ENCODE results near the gene LIMA1. TPM values are rescaled to one million over a fixed set of nuclear protein-coding genes. Genes with fewer than 3 reads are reported as not detected.
A peak's percentile ranks its signal among the peaks of the same experiment; 100 is the strongest.
"Not testable (repeated sequence)": the region's sequence is repeated elsewhere in the genome, so short reads cannot be mapped to it uniquely, and the experiment has no call there.

The LIMA1 gene
- total RNA-seq, 4 donors from 2014 or later = 23.9 to 62.7 (median 37.2) TPM

GRCh38 chr12:50297027-50297426, 13.7 kb upstream of the LIMA1 start:
- no peaks in the 10 kb centered on the region for H3K27me3 ChIP-seq
- DNase-seq (ENCODE audit: extremely low spot score) = no peak
- H3K36me3 ChIP-seq = peaks cover 0 to 9% (median 1%) of the 10 kb centered on the region in 4 donors
- 35% methylated on average over 3 of the region's 3 CpGs for WGBS
- no peaks in the 10 kb centered on the region for H3K9me3 ChIP-seq
- TF ChIP-seq POLR2AphosphoS5 (IDR thresholded peaks at IDR 0.05) (no peak), POLR2A (IDR thresholded peaks at IDR 0.05; ENCODE audit: low read depth) (no peak), CTCF (IDR thresholded peaks at IDR 0.05) (no peak), EP300 (IDR thresholded peaks at IDR 0.05) (no peak)
- peaks cover 0 to 6% (median 5%) of the 10 kb centered on the region in 4 donors for H3K4me1 ChIP-seq
- intact Hi-C loops (cut with DNase I) = no loop called here
- H3K4me3 ChIP-seq = no peak overlapping the region
- H3K27ac ChIP-seq (replicated peaks in 1 of 4) = peak overlapping the region in 2 of 4 donors; percentile 11 to 17

- H3K4me3 ChIP-seq = no peak overlapping the region
- no peaks in the 10 kb centered on the region for H3K27me3 ChIP-seq
- peaks cover 0 to 9% (median 1%) of the 10 kb centered on the region in 4 donors for H3K36me3 ChIP-seq
- H3K4me1 ChIP-seq = peaks cover 0 to 6% (median 5%) of the 10 kb centered on the region in 4 donors
- DNase-seq (ENCODE audit: extremely low spot score) = peak; percentile 42
- no peaks in the 10 kb centered on the region for H3K9me3 ChIP-seq
- WGBS = 82% methylated on average over 6 of the region's 6 CpGs
- TF ChIP-seq POLR2A (IDR thresholded peaks at IDR 0.05; ENCODE audit: low read depth) = no peak
- no peak for TF ChIP-seq CTCF (IDR thresholded peaks at IDR 0.05)
- no peak for TF ChIP-seq POLR2AphosphoS5 (IDR thresholded peaks at IDR 0.05)
- no peak for TF ChIP-seq EP300 (IDR thresholded peaks at IDR 0.05)
- H3K27ac ChIP-seq (replicated peaks in 1 of 4) = peak overlapping the region in 1 of 4 donors; percentile 24
- intact Hi-C loops (cut with DNase I) = no loop called here
Measured at GRCh38 chr12:50296554-50296953, 13.2 kb upstream of the LIMA1 start.

GRCh38 chr12:50291377-50291776, 8.1 kb upstream of the LIMA1 start:
- Histone ChIP-seq H3K9me3 (no peaks in the 10 kb centered on the region), H3K36me3 (peaks cover 0 to 9% (median 1%) of the 10 kb centered on the region in 4 donors), H3K27me3 (no peaks in the 10 kb centered on the region), H3K27ac (replicated peaks in 1 of 4) (no peak overlapping the region), H3K4me1 (peaks cover 0 to under 1% (median 0%) of the 10 kb centered on the region in 4 donors), H3K4me3 (no peak overlapping the region)
- DNase-seq (ENCODE audit: extremely low spot score) = no peak
- intact Hi-C loops (cut with DNase I) = no loop called here
- WGBS = 100% methylated on average over 1 of the region's 1 CpG
- TF ChIP-seq POLR2A (IDR thresholded peaks at IDR 0.05; ENCODE audit: low read depth) (no peak), POLR2AphosphoS5 (IDR thresholded peaks at IDR 0.05) (no peak)

- H3K4me1 ChIP-seq; H3K4me3 ChIP-seq; H3K27me3 ChIP-seq; intact Hi-C loops (cut with DNase I); H3K36me3 ChIP-seq; H3K27ac ChIP-seq (replicated peaks in 1 of 4); H3K9me3 ChIP-seq: not testable (repeated sequence)
- DNase-seq (ENCODE audit: extremely low spot score) = peak; percentile 12
- WGBS = 86% methylated on average over 3 of the region's 3 CpGs
Measured at GRCh38 chr12:50290692-50291091, 7.4 kb upstream of the LIMA1 start.

- H3K36me3 ChIP-seq = no peaks in the 10 kb centered on the region
- 94% methylated on average over 7 of the region's 7 CpGs for WGBS
Measured at GRCh38 chr12:50287271-50287670, 4.0 kb upstream of the LIMA1 start.

More at GRCh38 chr12:50287271-50287670, 4.0 kb upstream of the LIMA1 start:
- Histone ChIP-seq H3K9me3 (no peaks in the 10 kb centered on the region), H3K27ac (replicated peaks in 1 of 4) (no peak overlapping the region), H3K4me3 (no peak overlapping the region), H3K27me3 (no peaks in the 10 kb centered on the region), H3K4me1 (peaks cover 13 to 19% (median 18%) of the 10 kb centered on the region in 4 donors)
- intact Hi-C loops (cut with DNase I) = no loop called here
- peak; percentile 82 for DNase-seq (ENCODE audit: extremely low spot score)
- TF ChIP-seq POLR2AphosphoS5 (IDR thresholded peaks at IDR 0.05) = no peak
- no peak for TF ChIP-seq CTCF (IDR thresholded peaks at IDR 0.05)
- TF ChIP-seq POLR2A (IDR thresholded peaks at IDR 0.05; ENCODE audit: low read depth) = no peak
- TF ChIP-seq EP300 (IDR thresholded peaks at IDR 0.05) = no peak
